MM.1S (cell line): ENCODE measurements around the gene ATP8A1.

Experiments used
- DNase-seq: peaks from one replicate; pipeline ENCODE4 v3.0.0-alpha.2; 2015
- H2AFZ ChIP-seq: fragments of 300-600 bp; sonication (generic); 2 replicates; pipeline ENCODE4 v1.6.0; 2016; ENCODE audit warnings: antibody characterized with exemption, low read length
- H3F3A ChIP-seq: fragments of 300-600 bp; sonication (generic); 2 replicates; pipeline ENCODE4 v1.6.1; 2016; ENCODE audit warnings: mild to moderate bottlenecking, antibody characterized with exemption, low read length, moderate library complexity, mixed read lengths; ENCODE audit not compliant: insufficient read depth
- H3K27ac ChIP-seq: fragments of 300-600 bp; sonication (generic); 2 replicates; pipeline ENCODE4 v1.5.1; 2016; ENCODE audit warnings: mild to moderate bottlenecking, low read length
- H3K27me3 ChIP-seq: fragments of 300-600 bp; sonication (generic); replicated peaks from 2 replicates; pipeline ENCODE4 v1.6.0; 2016; ENCODE audit warnings: low read length; ENCODE audit not compliant: insufficient read depth
- H3K36me3 ChIP-seq: fragments of 300-600 bp; sonication (generic); replicated peaks from 2 replicates; pipeline ENCODE4 v1.6.1; 2016; ENCODE audit warnings: mild to moderate bottlenecking, low read length, mixed read lengths; ENCODE audit not compliant: insufficient read depth
- H3K4me1 ChIP-seq: fragments of 300-600 bp; sonication (generic); 2 replicates; pipeline ENCODE4 v1.6.1; 2016; ENCODE audit warnings: low read length, mixed read lengths
- H3K4me2 ChIP-seq: fragments of 300-600 bp; sonication (generic); 2 replicates; pipeline ENCODE4 v1.6.0; 2016; ENCODE audit warnings: low read depth, low read length
- H3K4me3 ChIP-seq: fragments of 300-600 bp; sonication (generic); 2 replicates; pipeline ENCODE4 v1.5.1; 2016; ENCODE audit warnings: low read length, mixed read lengths
- H3K79me2 ChIP-seq: fragments of 300-600 bp; sonication (generic); 2 replicates; pipeline ENCODE4 v1.6.1; 2016; ENCODE audit warnings: mixed run types, low read length, mixed read lengths
- H3K9ac ChIP-seq: fragments of 300-600 bp; sonication (generic); 2 replicates; pipeline ENCODE4 v1.6.1; 2016; ENCODE audit warnings: low read length, mixed read lengths
- H3K9me2 ChIP-seq: fragments of 300-600 bp; sonication (generic); replicated peaks from 2 replicates; pipeline ENCODE4 v1.6.1; 2016; ENCODE audit warnings: mild to moderate bottlenecking, low read length, mixed read lengths; ENCODE audit not compliant: insufficient read depth
- H3K9me3 ChIP-seq: fragments of 300-600 bp; sonication (generic); replicated peaks from 2 replicates; pipeline ENCODE4 v1.6.1; 2016; ENCODE audit warnings: mild to moderate bottlenecking, low read length, mixed read lengths; ENCODE audit not compliant: insufficient read depth
- H4K20me1 ChIP-seq: fragments of 300-600 bp; sonication (generic); 2 replicates; pipeline ENCODE4 v1.6.1; 2016; ENCODE audit warnings: mild to moderate bottlenecking, low read length, moderate library complexity, mixed read lengths; ENCODE audit not compliant: insufficient read depth
- EZH2 ChIP-seq: fragments of 300-600 bp; sonication (generic); optimal IDR thresholded peaks from 2 replicates; pipeline ENCODE3; 2017; ENCODE audit warnings: low read depth, mild to moderate bottlenecking, antibody characterized with exemption, low read length, mixed read lengths
- EZH2phosphoT487 ChIP-seq: fragments of 300-600 bp; sonication (generic); IDR thresholded peaks from 2 replicates; pipeline ENCODE4 v1.6.1; 2018; ENCODE audit warnings: antibody characterized with exemption, low read length
- TF ChIP-seq, protein P1 (sequence below): fragments of 300-600 bp; sonication (generic); IDR thresholded peaks from 2 replicates; pipeline ENCODE4 v1.5.1; 2016; ENCODE audit warnings: antibody characterized with exemption, low read length, mixed read lengths

ATP8A1 gene

GRCh38 chr4:42442601-42443000, 214.3 kb downstream of the ATP8A1 start:
- Histone ChIP-seq H3K4me2 (no peak overlapping the region), H3F3A (no peaks in the 10 kb centered on the region), H3K9ac (no peak overlapping the region), H3K9me2 (no peaks in the 10 kb centered on the region), H3K4me3 (no peak overlapping the region), H3K4me1 (no peaks in the 10 kb centered on the region), H3K36me3 (no peaks in the 10 kb centered on the region), H3K79me2 (no peaks in the 10 kb centered on the region), H3K9me3 (no peaks in the 10 kb centered on the region), H4K20me1 (no peaks in the 10 kb centered on the region), H3K27me3 (no peaks in the 10 kb centered on the region), H2AFZ (no peak overlapping the region), H3K27ac (no peak overlapping the region)
- TF ChIP-seq, protein P1, sequence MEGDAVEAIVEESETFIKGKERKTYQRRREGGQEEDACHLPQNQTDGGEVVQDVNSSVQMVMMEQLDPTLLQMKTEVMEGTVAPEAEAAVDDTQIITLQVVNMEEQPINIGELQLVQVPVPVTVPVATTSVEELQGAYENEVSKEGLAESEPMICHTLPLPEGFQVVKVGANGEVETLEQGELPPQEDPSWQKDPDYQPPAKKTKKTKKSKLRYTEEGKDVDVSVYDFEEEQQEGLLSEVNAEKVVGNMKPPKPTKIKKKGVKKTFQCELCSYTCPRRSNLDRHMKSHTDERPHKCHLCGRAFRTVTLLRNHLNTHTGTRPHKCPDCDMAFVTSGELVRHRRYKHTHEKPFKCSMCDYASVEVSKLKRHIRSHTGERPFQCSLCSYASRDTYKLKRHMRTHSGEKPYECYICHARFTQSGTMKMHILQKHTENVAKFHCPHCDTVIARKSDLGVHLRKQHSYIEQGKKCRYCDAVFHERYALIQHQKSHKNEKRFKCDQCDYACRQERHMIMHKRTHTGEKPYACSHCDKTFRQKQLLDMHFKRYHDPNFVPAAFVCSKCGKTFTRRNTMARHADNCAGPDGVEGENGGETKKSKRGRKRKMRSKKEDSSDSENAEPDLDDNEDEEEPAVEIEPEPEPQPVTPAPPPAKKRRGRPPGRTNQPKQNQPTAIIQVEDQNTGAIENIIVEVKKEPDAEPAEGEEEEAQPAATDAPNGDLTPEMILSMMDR, result no peak
- no peak for TF ChIP-seq EZH2
- no peak for TF ChIP-seq EZH2phosphoT487
- DNase-seq, result no peak

GRCh38 chr4:42440083-42440482, 216.8 kb downstream of the ATP8A1 start:
- Histone ChIP-seq H3F3A (no peaks in the 10 kb centered on the region), H3K9me3 (no peaks in the 10 kb centered on the region), H3K79me2 (no peaks in the 10 kb centered on the region), H3K9me2 (no peaks in the 10 kb centered on the region), H3K4me2 (no peak overlapping the region), H3K9ac (no peak overlapping the region), H3K36me3 (no peaks in the 10 kb centered on the region), H3K4me1 (no peaks in the 10 kb centered on the region), H3K4me3 (no peak overlapping the region), H3K27ac (no peak overlapping the region), H3K27me3 (no peaks in the 10 kb centered on the region), H4K20me1 (no peaks in the 10 kb centered on the region), H2AFZ (no peak overlapping the region)
- no peak for TF ChIP-seq EZH2phosphoT487
- no peak for DNase-seq

DNA sequence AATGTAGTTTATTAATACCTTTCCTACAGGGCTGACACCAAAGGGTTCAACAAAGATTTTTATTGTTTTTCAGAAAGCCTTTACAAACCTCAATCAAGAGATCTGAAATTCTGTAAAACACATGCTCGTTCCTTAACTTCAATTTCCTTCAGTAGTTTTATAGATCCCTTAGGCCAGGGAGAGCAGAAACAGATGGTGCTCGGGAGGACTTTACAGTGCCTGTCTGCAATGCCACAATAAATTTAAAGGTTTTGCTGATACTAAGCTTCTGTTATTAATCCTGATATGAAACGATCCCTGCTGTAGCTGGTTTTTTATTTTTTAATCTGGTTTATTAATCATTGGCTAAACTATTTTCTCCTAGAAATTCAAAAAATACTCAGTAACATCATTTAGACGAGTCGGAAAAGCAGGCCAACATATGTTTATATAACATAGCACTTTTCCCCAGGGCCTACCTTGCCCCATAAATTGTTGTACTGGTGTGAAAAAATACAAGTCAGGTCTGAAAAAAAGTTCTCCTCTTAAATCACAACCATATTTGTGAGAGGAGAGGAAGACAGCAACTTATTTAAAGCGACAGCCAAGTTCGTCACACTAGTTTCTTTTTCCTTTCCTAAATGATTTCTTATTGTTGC, 219.9 kb downstream of the ATP8A1 start:
- Histone ChIP-seq H3K27me3 (no peaks in the 10 kb centered on the region), H3K4me2 (no peak overlapping the region), H3K4me1 (no peaks in the 10 kb centered on the region), H2AFZ (no peak overlapping the region), H3K79me2 (no peaks in the 10 kb centered on the region), H3K36me3 (no peaks in the 10 kb centered on the region), H3K9me2 (no peaks in the 10 kb centered on the region), H3K9ac (no peak overlapping the region), H4K20me1 (no peaks in the 10 kb centered on the region), H3K9me3 (no peaks in the 10 kb centered on the region), H3K4me3 (no peak overlapping the region), H3K27ac (no peak overlapping the region), H3F3A (no peaks in the 10 kb centered on the region)
- no peak for DNase-seq
- TF ChIP-seq, protein P1, result no peak
- TF ChIP-seq EZH2, result no peak

DNA sequence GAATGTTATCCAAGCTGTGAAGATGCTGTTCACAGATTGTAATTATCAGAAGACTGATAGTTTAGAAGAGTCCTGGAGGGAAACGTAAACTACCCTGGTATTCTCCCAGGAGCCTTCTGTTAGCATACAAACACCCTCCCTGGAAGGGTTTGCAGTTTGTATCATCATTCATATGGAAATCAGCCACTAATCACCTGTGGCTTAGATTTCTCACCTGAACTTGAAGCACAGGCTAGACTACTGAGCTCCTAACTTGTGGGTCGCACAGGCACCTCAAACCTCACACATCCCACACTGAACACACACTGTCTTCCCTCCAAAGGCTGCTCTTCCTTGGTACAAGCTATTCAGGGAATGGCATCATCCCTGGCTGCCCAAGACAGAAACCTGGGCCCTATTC, 228.9 kb downstream of the ATP8A1 start:
- Histone ChIP-seq H3K9me2 (no peaks in the 10 kb centered on the region), H3F3A (no peaks in the 10 kb centered on the region), H4K20me1 (no peaks in the 10 kb centered on the region), H3K4me3 (no peak overlapping the region), H2AFZ (no peak overlapping the region), H3K4me1 (no peaks in the 10 kb centered on the region), H3K4me2 (no peak overlapping the region), H3K79me2 (no peaks in the 10 kb centered on the region), H3K9ac (no peak overlapping the region), H3K27me3 (no peaks in the 10 kb centered on the region), H3K27ac (no peak overlapping the region), H3K36me3 (no peaks in the 10 kb centered on the region), H3K9me3 (no peaks in the 10 kb centered on the region)
- TF ChIP-seq, protein P1, result no peak
- no peak for TF ChIP-seq EZH2
- no peak for DNase-seq
